OCI-LY1 (cell line): ENCODE data around the gene PRR16.

Source experiments
- H2AFZ ChIP-seq: fragments of 200-600 bp; sonication (generic), shearing (Covaris generic); 2 replicates; pipeline ENCODE4 v1.6.0; 2014; ENCODE audit warnings: antibody characterized with exemption, mild to moderate bottlenecking, low read length
- H3F3A ChIP-seq: fragments of 200-600 bp; sonication (generic), shearing (Covaris generic); 2 replicates; pipeline ENCODE4 v1.6.0; 2014; ENCODE audit warnings: mild to moderate bottlenecking, antibody characterized with exemption, low read length, moderate library complexity; ENCODE audit not compliant: insufficient read depth
- H3K27ac ChIP-seq: fragments of 200-600 bp; sonication (generic); 2 replicates; pipeline ENCODE4 v1.5.1; 2014; ENCODE audit warnings: low read length, mixed run types, mild to moderate bottlenecking, low read depth; ENCODE audit not compliant: poor library complexity, severe bottlenecking
- H3K27me3 ChIP-seq: fragments of 200-600 bp; sonication (generic); 2 replicates; pipeline ENCODE4 v1.6.0; 2014; ENCODE audit warnings: antibody characterized with exemption, mild to moderate bottlenecking, low read length, moderate library complexity; ENCODE audit not compliant: insufficient read depth
- H3K36me3 ChIP-seq: fragments of 200-600 bp; sonication (generic); 2 replicates; pipeline ENCODE4 v1.6.1; 2014; ENCODE audit warnings: mild to moderate bottlenecking, antibody characterized with exemption, low read length, moderate library complexity, mixed read lengths; ENCODE audit not compliant: insufficient read depth
- H3K4me1 ChIP-seq: fragments of 200-600 bp; sonication (generic); 2 replicates; pipeline ENCODE4 v1.5.1; 2014; ENCODE audit warnings: mild to moderate bottlenecking, low read length, moderate library complexity; ENCODE audit not compliant: insufficient read depth, severe bottlenecking
- H3K4me2 ChIP-seq: fragments of 200-600 bp; sonication (generic), shearing (Covaris generic); 2 replicates; pipeline ENCODE4 v1.6.1; 2014; ENCODE audit warnings: low read length
- H3K4me3 ChIP-seq: fragments of 200-600 bp; sonication (generic); 2 replicates; pipeline ENCODE4 v1.5.1; 2014; ENCODE audit warnings: low read length, low read depth, mild to moderate bottlenecking, mixed read lengths; ENCODE audit not compliant: poor library complexity, severe bottlenecking
- H3K79me2 ChIP-seq: fragments of 200-600 bp; shearing (Covaris generic); 2 replicates; pipeline ENCODE4 v1.6.1; 2016; ENCODE audit warnings: mixed run types, low read length, mixed read lengths; ENCODE audit not compliant: insufficient read depth
- H3K9ac ChIP-seq: fragments of 200-600 bp; sonication (generic), shearing (Covaris generic); 2 replicates; pipeline ENCODE4 v1.6.1; 2014; ENCODE audit warnings: mild to moderate bottlenecking, low read length, mixed read lengths
- H3K9me2 ChIP-seq: fragments of 200-600 bp; sonication (generic), shearing (Covaris generic); 2 replicates; pipeline ENCODE4 v1.6.1; 2014; ENCODE audit warnings: low read depth, mild to moderate bottlenecking, low read length, mixed read lengths
- H3K9me3 ChIP-seq: fragments of 200-600 bp; shearing (Covaris generic); 2 replicates; pipeline ENCODE4 v1.6.1; 2014; ENCODE audit warnings: low read length, mixed read lengths
- H4K20me1 ChIP-seq: fragments of 200-600 bp; sonication (generic), shearing (Covaris generic); 2 replicates; pipeline ENCODE4 v1.6.0; 2016; ENCODE audit warnings: mild to moderate bottlenecking, low read length; ENCODE audit not compliant: insufficient read depth
- EZH2 ChIP-seq: fragments of 200-600 bp; sonication (generic), shearing (Covaris generic); IDR thresholded peaks from 2 replicates; pipeline ENCODE4 v1.8.0; 2017; ENCODE audit warnings: borderline replicate concordance, mixed run types, mild to moderate bottlenecking, antibody characterized with exemption, low read length, moderate library complexity, mixed read lengths
- TF ChIP-seq, protein P1 (sequence below): fragments of 200-600 bp; sonication (generic), shearing (Covaris generic); IDR thresholded peaks from 2 replicates; pipeline ENCODE4 v1.5.1; 2017; ENCODE audit warnings: mild to moderate bottlenecking, antibody characterized with exemption, low read length, moderate library complexity, mixed read lengths

Gene PRR16

DNA sequence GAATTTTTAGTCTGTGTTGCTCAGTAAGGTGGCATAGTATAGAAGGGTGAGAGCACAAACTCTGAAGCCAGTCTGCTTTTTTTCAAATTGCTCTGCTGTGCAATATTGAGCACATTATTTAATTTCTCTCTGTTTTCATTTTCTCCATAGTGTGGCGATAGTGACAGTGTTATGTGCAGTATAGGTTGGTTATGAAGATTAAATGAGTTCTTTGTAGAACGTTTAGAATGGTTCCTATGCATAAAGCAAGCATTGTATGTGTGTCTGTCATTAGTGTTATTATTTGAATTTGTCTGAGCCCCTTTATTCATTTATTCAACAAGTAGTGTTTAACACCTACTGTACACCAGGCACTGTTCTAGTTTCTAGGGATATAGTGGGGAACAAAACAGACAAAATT is 9.2 kb downstream of the PRR16 start:
- Histone ChIP-seq H3K36me3 (no peaks in the 10 kb centered on the region), H3K27ac (no peak overlapping the region), H2AFZ (no peak overlapping the region), H3K4me1 (no peaks in the 10 kb centered on the region), H3K4me2 (no peak overlapping the region), H3K9me3 (no peaks in the 10 kb centered on the region), H3K9me2 (no peaks in the 10 kb centered on the region), H3K27me3 (no peaks in the 10 kb centered on the region), H3K9ac (no peak overlapping the region), H4K20me1 (no peaks in the 10 kb centered on the region), H3K4me3 (no peak overlapping the region), H3K79me2 (no peaks in the 10 kb centered on the region), H3F3A (no peaks in the 10 kb centered on the region)
- TF ChIP-seq EZH2, result no peak
- TF ChIP-seq, protein P1, sequence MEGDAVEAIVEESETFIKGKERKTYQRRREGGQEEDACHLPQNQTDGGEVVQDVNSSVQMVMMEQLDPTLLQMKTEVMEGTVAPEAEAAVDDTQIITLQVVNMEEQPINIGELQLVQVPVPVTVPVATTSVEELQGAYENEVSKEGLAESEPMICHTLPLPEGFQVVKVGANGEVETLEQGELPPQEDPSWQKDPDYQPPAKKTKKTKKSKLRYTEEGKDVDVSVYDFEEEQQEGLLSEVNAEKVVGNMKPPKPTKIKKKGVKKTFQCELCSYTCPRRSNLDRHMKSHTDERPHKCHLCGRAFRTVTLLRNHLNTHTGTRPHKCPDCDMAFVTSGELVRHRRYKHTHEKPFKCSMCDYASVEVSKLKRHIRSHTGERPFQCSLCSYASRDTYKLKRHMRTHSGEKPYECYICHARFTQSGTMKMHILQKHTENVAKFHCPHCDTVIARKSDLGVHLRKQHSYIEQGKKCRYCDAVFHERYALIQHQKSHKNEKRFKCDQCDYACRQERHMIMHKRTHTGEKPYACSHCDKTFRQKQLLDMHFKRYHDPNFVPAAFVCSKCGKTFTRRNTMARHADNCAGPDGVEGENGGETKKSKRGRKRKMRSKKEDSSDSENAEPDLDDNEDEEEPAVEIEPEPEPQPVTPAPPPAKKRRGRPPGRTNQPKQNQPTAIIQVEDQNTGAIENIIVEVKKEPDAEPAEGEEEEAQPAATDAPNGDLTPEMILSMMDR, result no peak

DNA sequence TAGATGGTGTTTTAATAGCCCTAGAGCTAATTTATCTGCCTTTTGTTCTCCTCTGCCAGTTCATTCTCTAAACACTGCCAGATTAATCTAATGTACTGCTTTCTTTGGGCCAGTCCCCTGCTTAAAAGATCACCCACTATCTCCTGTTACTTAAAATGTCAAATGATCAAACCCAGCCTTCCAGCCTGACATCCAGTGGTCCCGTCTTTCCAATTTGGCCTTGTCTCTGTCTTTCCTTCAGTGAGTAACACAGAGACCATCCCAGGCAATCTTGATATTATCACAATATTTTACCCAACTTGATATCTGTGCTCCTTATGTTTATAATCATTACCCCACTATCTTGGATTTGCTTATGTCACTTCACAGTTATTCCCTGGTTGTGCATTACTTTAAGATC is 12.0 kb downstream of the PRR16 start:
- no peaks in the 10 kb centered on the region for H3K9me2 ChIP-seq
- no peaks in the 10 kb centered on the region for H3K36me3 ChIP-seq
- TF ChIP-seq, protein P1, result no peak
- TF ChIP-seq EZH2, result no peak
- H3K27me3 ChIP-seq, result no peaks in the 10 kb centered on the region
- no peaks in the 10 kb centered on the region for H4K20me1 ChIP-seq
- no peak overlapping the region for H2AFZ ChIP-seq
- H3K79me2 ChIP-seq, result no peaks in the 10 kb centered on the region
- no peak overlapping the region for H3K4me3 ChIP-seq
- no peaks in the 10 kb centered on the region for H3K9me3 ChIP-seq
- H3F3A ChIP-seq, result no peaks in the 10 kb centered on the region
- no peaks in the 10 kb centered on the region for H3K4me1 ChIP-seq
- H3K27ac ChIP-seq, result no peak overlapping the region
- H3K4me2 ChIP-seq, result no peak overlapping the region
- no peak overlapping the region for H3K9ac ChIP-seq

DNA sequence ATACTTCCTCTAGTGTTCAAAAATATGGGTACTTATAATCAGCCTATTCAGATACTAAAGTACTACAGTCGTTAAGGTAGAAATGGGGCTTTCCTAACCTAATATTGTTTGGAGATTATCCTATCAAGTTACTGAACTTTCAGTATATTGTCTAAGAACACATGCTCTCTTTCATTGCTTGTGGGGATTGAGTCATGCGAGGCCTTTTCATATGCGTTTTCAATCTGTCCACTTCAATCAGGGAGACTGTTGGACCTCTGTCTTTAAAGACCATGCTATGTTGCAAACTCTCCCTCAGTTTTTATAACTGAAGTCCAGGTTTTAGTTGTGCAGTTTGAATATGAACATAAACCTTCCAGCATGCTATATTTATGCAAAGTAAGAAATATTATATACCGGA is 15.0 kb downstream of the PRR16 start:
- TF ChIP-seq, protein P1, result no peak
- no peak for TF ChIP-seq EZH2
- no peak overlapping the region for H2AFZ ChIP-seq
- H3K27ac ChIP-seq, result no peak overlapping the region
- no peak overlapping the region for H3K9ac ChIP-seq
- no peaks in the 10 kb centered on the region for H3K79me2 ChIP-seq
- no peaks in the 10 kb centered on the region for H3K36me3 ChIP-seq
- no peaks in the 10 kb centered on the region for H3K4me1 ChIP-seq
- H4K20me1 ChIP-seq, result no peaks in the 10 kb centered on the region
- H3K27me3 ChIP-seq, result no peaks in the 10 kb centered on the region
- H3K9me3 ChIP-seq, result no peaks in the 10 kb centered on the region
- no peaks in the 10 kb centered on the region for H3K9me2 ChIP-seq
- no peak overlapping the region for H3K4me2 ChIP-seq
- no peaks in the 10 kb centered on the region for H3F3A ChIP-seq
- no peak overlapping the region for H3K4me3 ChIP-seq
